HEK293T (cell line): ENCODE data around the gene MYO6.

ENCODE experiments used
- ARNT ChIP-seq: fragments of 450-650 bp; IDR thresholded peaks from 2 replicates; pipeline ENCODE4 v1.6.1; 2017; ENCODE audit warnings: mild to moderate bottlenecking
- BHLHE40 ChIP-seq: fragments of 450-650 bp; IDR thresholded peaks from 2 replicates; pipeline ENCODE4 v1.6.1; 2016; ENCODE audit warnings: mild to moderate bottlenecking, moderate library complexity, borderline replicate concordance
- CTBP1 ChIP-seq: fragments of 450-650 bp; IDR thresholded peaks from 2 replicates; pipeline ENCODE4 v1.6.1; 2016; ENCODE audit warnings: borderline replicate concordance
- ELF4 ChIP-seq: fragments of 450-650 bp; IDR thresholded peaks from 2 replicates; pipeline ENCODE4 v1.6.1; 2017; ENCODE audit warnings: antibody characterized with exemption
- FOXA1 ChIP-seq: fragments of 450-650 bp; IDR thresholded peaks from 2 replicates; pipeline ENCODE4 v1.6.1; 2016; ENCODE audit warnings: mild to moderate bottlenecking
- FOXM1 ChIP-seq: fragments of 450-650 bp; IDR thresholded peaks from 2 replicates; pipeline ENCODE4 v1.6.1; 2017; ENCODE audit warnings: mild to moderate bottlenecking, borderline replicate concordance
- HDGF ChIP-seq: fragments of 450-650 bp; IDR thresholded peaks from 2 replicates; pipeline ENCODE4 v1.6.1; 2017; ENCODE audit warnings: antibody characterized with exemption, borderline replicate concordance
- NFRKB ChIP-seq: fragments of 450-650 bp; IDR thresholded peaks from 2 replicates; pipeline ENCODE4 v1.6.1; 2016; ENCODE audit warnings: mild to moderate bottlenecking, moderate library complexity
- SP1 ChIP-seq: fragments of 450-650 bp; IDR thresholded peaks from 2 replicates; pipeline ENCODE4 v1.6.1; 2017
- SUZ12 ChIP-seq: fragments of 450-650 bp; IDR thresholded peaks from 2 replicates; pipeline ENCODE4 v1.6.1; 2016; ENCODE audit warnings: mild to moderate bottlenecking
- TARDBP ChIP-seq: fragments of 450-650 bp; IDR thresholded peaks from 2 replicates; pipeline ENCODE4 v1.6.1; 2016
- ZNF384 ChIP-seq: fragments of 450-650 bp; IDR thresholded peaks from 2 replicates; pipeline ENCODE4 v1.6.1; 2016
- TF ChIP-seq, protein P1 (sequence below): fragments of 450-650 bp; IDR thresholded peaks from 2 replicates; pipeline ENCODE4 v1.6.1; 2016

DNA sequence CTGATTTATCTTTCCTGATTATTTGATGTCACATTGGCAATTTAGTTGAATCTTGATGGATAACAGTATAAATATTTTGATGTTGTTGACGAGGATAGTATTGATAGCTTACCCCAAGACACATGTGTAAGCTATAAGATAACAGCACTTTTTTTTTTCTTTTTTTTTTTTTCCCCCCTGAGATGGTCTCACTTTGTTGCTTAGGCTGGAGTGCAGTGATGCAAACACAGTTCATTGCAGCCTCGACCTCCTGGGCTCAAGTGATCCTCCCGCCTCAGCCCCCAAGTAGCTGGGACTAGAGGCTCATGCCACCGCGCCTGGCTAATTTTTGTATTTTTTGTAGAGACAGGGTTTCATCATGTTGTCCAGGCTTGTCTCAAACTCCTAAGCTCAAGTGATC, 21.8 kb downstream of the MYO6 start:
- no peak for TF ChIP-seq NFRKB
- TF ChIP-seq FOXM1 = no peak
- TF ChIP-seq SUZ12 = no peak
- TF ChIP-seq TARDBP = no peak
- TF ChIP-seq ZNF384 = no peak; the same call in 1 of the 2 replicates
- TF ChIP-seq HDGF = no peak
- no peak for TF ChIP-seq ELF4
- TF ChIP-seq, protein P1, sequence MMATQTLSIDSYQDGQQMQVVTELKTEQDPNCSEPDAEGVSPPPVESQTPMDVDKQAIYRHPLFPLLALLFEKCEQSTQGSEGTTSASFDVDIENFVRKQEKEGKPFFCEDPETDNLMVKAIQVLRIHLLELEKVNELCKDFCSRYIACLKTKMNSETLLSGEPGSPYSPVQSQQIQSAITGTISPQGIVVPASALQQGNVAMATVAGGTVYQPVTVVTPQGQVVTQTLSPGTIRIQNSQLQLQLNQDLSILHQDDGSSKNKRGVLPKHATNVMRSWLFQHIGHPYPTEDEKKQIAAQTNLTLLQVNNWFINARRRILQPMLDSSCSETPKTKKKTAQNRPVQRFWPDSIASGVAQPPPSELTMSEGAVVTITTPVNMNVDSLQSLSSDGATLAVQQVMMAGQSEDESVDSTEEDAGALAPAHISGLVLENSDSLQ = no peak
- TF ChIP-seq ARNT = no peak
- no peak for TF ChIP-seq SP1
- no peak for TF ChIP-seq BHLHE40
- TF ChIP-seq CTBP1 = no peak
- TF ChIP-seq FOXA1 = no peak
